T-helper 1 cell treated with Interleukin-12 subunit alpha and Interleukin-12 subunit beta and Interleukin-4 antibody, amounts not matched to agents 30 ng/mL and 1 ng/mL, for 36 hours (primary cell): ENCODE results near the gene PLCB1. TPM values are rescaled to one million over a fixed set of nuclear protein-coding genes. Genes with fewer than 3 reads are reported as not detected.

Experiments used
- intact Hi-C: fragments of 100-400 bp; cut with micrococcal nuclease; formaldehyde crosslinking; loops from one replicate; pipeline ENCODE4 v1.15.1; 2024
- total RNA-seq: library from RNA; stranded (reverse); gene quantifications from 2 replicates; pipeline ENCODE4 v1.2.3, GENCODE V29; 2022

The PLCB1 gene
- total RNA-seq, 1 donor from 2014 or later: 1.4 TPM

GRCh38 chr20:8854571-8854970, 722.5 kb downstream of the PLCB1 start:
- intact Hi-C loops: no loop called here

- intact Hi-C loops: no loop called here
Observed at GRCh38 chr20:8855315-8855714, 723.2 kb downstream of the PLCB1 start.

GRCh38 chr20:8856668-8857067, 724.6 kb downstream of the PLCB1 start:
- intact Hi-C loops: no loop called here

GRCh38 chr20:8858181-8858787, 726.2 kb downstream of the PLCB1 start:
- intact Hi-C loops: no loop called here

GRCh38 chr20:8860011-8860495, 728.0 kb downstream of the PLCB1 start:
- intact Hi-C loops: no loop called here

GRCh38 chr20:8862092-8862491, 730.0 kb downstream of the PLCB1 start:
- intact Hi-C loops: no loop called here

- intact Hi-C loops: no loop called here
Observed at GRCh38 chr20:8865636-8866035, 733.6 kb downstream of the PLCB1 start.

- intact Hi-C loops: no loop called here
Observed at GRCh38 chr20:8867038-8867740, 735.1 kb downstream of the PLCB1 start.

GRCh38 chr20:8870652-8871051, 738.6 kb downstream of the PLCB1 start:
- intact Hi-C loops: no loop called here

- intact Hi-C loops: no loop called here
Observed at GRCh38 chr20:8874437-8874836, 742.4 kb downstream of the PLCB1 start.

- intact Hi-C loops: no loop called here
Observed at GRCh38 chr20:8875586-8875985, 743.5 kb downstream of the PLCB1 start.

- intact Hi-C loops: no loop called here
Observed at GRCh38 chr20:8876366-8876765, 744.3 kb downstream of the PLCB1 start.

GRCh38 chr20:8877294-8877693, 745.2 kb downstream of the PLCB1 start:
- intact Hi-C loops: no loop called here

GRCh38 chr20:8879669-8880068, 747.6 kb downstream of the PLCB1 start:
- intact Hi-C loops: no loop called here

- intact Hi-C loops: no loop called here
Observed at GRCh38 chr20:8880085-8880853, 748.2 kb downstream of the PLCB1 start.

- intact Hi-C loops: no loop called here
Observed at GRCh38 chr20:8891039-8891438, 759.0 kb downstream of the PLCB1 start.

- intact Hi-C loops: no loop called here
Observed at GRCh38 chr20:8895472-8895871, 763.4 kb downstream of the PLCB1 start.

- intact Hi-C loops: no loop called here
Observed at GRCh38 chr20:8898823-8899222, 766.8 kb downstream of the PLCB1 start.

- intact Hi-C loops: no loop called here
Observed at GRCh38 chr20:8901237-8902025, 769.4 kb downstream of the PLCB1 start.

- intact Hi-C loops: no loop called here
Observed at GRCh38 chr20:8903655-8904605, 771.9 kb downstream of the PLCB1 start.
